Gastrocnemius medialis (tissue), 4 donors: Measurements from ENCODE around the gene N4BP2.
A peak's percentile ranks its signal among the peaks of the same experiment; 100 is the strongest.

Experiments
- POLR2A ChIP-seq, 2 donors: fragments of 450-650 bp; IDR thresholded peaks; one replicate each; pipeline ENCODE4 v1.6.1; 2017; ENCODE audit warnings: antibody characterized with exemption in 2 of 2, mild to moderate bottlenecking in 2 of 2, moderate library complexity in 2 of 2
- TF ChIP-seq, protein P1 (sequence below), 5 experiments: fragments of 450-650 bp in 3 of 5; fragments of 200-600 bp in 2 of 5; sonication (generic) in 2 of 5; IDR thresholded peaks in 4 of 5; conservative IDR thresholded peaks in 1 of 5; 1 replicate in 4 of 5; 2 replicates in 1 of 5; pipeline ENCODE4 v1.5.1; 2016 to 2019; ENCODE audit warnings: antibody characterized with exemption in 5 of 5, mild to moderate bottlenecking in 3 of 5, moderate library complexity in 3 of 5

DNA sequence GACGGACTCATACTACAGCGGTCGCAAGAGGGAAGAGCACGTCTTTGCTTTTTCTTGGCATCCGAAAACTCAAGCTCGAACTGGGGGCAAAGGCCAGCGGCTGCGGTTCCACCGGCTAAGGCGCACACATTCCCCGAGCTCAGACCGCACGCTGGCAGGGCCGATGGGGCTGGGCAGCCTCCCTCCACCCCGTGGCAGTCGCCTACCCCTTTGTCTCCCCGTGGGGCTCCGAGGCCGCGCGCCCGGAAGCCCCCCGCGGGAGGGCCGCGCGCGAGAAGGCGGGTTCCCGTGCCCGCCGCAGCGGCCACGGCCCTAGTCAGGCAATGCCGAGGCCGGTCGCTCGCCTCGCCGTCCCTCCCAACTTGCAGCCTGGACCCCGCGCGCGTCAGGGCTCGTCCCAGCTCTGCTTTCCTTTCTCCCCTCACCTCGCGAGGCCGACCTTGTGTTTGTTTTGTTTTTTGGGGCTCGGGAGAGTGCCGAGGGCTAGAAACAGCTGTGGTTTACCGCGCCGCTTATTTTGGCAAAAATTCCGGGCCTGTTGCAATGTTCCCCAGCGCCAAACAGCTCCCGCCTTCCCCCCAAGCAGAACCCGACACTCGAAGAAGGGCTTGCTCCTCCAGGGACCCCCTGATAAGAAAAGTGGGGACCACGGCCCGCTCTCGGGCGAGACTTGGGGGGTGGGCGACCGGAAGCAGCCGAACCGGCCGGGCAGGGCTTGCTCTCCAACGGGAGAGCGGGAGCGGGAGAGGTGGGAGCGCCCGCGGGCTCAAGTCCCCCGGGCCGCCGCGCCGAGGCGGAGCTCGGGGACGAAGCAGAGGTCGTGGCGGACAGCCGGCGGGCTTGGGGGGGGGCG lies 561 bp upstream of the N4BP2 start:
- TF ChIP-seq, protein P1, sequence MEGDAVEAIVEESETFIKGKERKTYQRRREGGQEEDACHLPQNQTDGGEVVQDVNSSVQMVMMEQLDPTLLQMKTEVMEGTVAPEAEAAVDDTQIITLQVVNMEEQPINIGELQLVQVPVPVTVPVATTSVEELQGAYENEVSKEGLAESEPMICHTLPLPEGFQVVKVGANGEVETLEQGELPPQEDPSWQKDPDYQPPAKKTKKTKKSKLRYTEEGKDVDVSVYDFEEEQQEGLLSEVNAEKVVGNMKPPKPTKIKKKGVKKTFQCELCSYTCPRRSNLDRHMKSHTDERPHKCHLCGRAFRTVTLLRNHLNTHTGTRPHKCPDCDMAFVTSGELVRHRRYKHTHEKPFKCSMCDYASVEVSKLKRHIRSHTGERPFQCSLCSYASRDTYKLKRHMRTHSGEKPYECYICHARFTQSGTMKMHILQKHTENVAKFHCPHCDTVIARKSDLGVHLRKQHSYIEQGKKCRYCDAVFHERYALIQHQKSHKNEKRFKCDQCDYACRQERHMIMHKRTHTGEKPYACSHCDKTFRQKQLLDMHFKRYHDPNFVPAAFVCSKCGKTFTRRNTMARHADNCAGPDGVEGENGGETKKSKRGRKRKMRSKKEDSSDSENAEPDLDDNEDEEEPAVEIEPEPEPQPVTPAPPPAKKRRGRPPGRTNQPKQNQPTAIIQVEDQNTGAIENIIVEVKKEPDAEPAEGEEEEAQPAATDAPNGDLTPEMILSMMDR (IDR thresholded peaks at IDR 0.05 in 4 of 5, conservative IDR thresholded peaks at IDR 0.05 in 1 of 5) = no peak
- peak in 1 of 2 donors; percentile 5 for TF ChIP-seq POLR2A (IDR thresholded peaks at IDR 0.05)
